ENCODE data around the gene PUM2.

The PUM2 gene

GRCh38 chr2:20317690-20318089 is 33.0 kb downstream of the PUM2 start:
- no peak overlapping the region for H3K9ac ChIP-seq (ENCODE audit: insufficient read length)
- H3K9me3 ChIP-seq (ENCODE audit: low read depth, low read length): no peaks in the 10 kb centered on the region
- TF ChIP-seq EZH2 (IDR thresholded peaks at IDR 0.05): no peak
- TF ChIP-seq POLR2AphosphoS5 (IDR thresholded peaks at IDR 0.05; ENCODE audit: borderline replicate concordance, low read depth, low read length): no peak
- no peak for TF ChIP-seq FOXP2 (optimal IDR thresholded peaks at IDR 0.05; ENCODE audit: control extremely low read depth, extremely low read length, insufficient read depth)
- peaks cover 87% of the 10 kb centered on the region for H3K36me3 ChIP-seq (ENCODE audit: insufficient read depth, low read length)
- no peak overlapping the region for H3K27ac ChIP-seq
- DNase-seq (ENCODE audit: low read depth, low spot score): no peak
- no peak overlapping the region for H3K4me3 ChIP-seq

- no peak for DNase-seq (ENCODE audit: low read depth, low spot score)
- Histone ChIP-seq H3K9ac (ENCODE audit: insufficient read length) (no peak overlapping the region), H3K36me3 (ENCODE audit: insufficient read depth, low read length) (peaks cover 88% of the 10 kb centered on the region)
Observed at GRCh38 chr2:20317197-20317596, 33.4 kb downstream of the PUM2 start.

DNA sequence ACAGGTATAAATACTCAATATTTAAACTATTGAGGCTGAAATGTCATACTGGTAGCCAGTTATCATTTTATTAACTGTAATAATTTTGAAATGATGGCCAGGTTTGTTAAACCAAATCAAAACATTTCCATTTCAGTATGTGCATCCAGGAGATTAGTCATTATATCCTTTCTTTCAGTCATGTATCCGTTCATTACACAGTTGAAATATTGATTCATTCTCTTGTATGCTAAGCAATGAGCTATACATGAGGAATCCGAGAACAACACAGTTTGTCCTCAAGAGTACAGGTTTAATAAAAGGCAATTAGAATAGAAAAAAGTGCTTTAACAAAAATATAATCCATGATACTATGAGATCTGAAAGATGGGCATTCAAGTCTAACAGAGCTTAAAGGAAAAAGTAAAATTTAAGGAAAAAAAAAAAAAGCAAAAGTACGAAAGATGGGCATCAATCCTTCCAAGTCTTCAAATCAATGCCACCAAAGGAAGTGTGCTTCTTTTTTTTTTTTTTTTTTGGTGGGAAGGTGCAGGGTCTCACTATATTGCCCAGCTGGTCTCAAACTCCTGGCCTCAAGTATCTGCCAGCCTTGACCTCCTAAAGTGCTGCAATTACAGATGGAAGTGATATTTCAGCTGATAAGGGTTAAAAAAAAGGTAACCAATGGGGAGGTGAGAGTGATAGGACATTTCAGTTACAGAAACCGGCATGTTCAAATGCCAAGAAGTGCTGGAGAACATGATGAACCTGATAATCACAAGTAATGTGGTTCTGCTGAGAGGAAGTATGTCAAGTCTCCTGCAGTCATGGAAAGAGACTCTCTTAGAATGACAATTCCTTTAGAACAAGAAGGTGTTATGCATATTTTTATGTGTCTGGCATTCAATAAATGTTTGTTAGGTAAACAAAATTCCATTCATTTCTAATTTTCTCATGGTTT is 35.8 kb downstream of the PUM2 start:
- Histone ChIP-seq H3K36me3 (ENCODE audit: insufficient read depth, low read length) (peaks cover 91% of the 10 kb centered on the region), H3K4me3 (no peak overlapping the region), H3K9ac (ENCODE audit: insufficient read length) (no peak overlapping the region), H3K9me3 (ENCODE audit: low read depth, low read length) (no peaks in the 10 kb centered on the region), H3K27ac (no peak overlapping the region)
- no peak for DNase-seq (ENCODE audit: low read depth, low spot score)
- TF ChIP-seq FOXP2 (optimal IDR thresholded peaks at IDR 0.05; ENCODE audit: control extremely low read depth, extremely low read length, insufficient read depth) (no peak), POLR2AphosphoS5 (IDR thresholded peaks at IDR 0.05; ENCODE audit: borderline replicate concordance, low read depth, low read length) (no peak), EZH2 (IDR thresholded peaks at IDR 0.05) (no peak)

More at GRCh38 chr2:20317197-20317596, 33.4 kb downstream of the PUM2 start:
- TF ChIP-seq EZH2 (IDR thresholded peaks at IDR 0.05): no peak
- no peak for TF ChIP-seq POLR2AphosphoS5 (IDR thresholded peaks at IDR 0.05; ENCODE audit: borderline replicate concordance, low read depth, low read length)
- TF ChIP-seq FOXP2 (optimal IDR thresholded peaks at IDR 0.05; ENCODE audit: control extremely low read depth, extremely low read length, insufficient read depth): no peak
- Histone ChIP-seq H3K4me3 (no peak overlapping the region), H3K9me3 (ENCODE audit: low read depth, low read length) (no peaks in the 10 kb centered on the region), H3K27ac (no peak overlapping the region)

GRCh38 chr2:20313659-20314058 is 37.0 kb downstream of the PUM2 start:
- Histone ChIP-seq H3K4me3 (no peak overlapping the region), H3K36me3 (ENCODE audit: insufficient read depth, low read length) (peaks cover 91% of the 10 kb centered on the region), H3K9ac (ENCODE audit: insufficient read length) (no peak overlapping the region), H3K9me3 (ENCODE audit: low read depth, low read length) (no peaks in the 10 kb centered on the region), H3K27ac (no peak overlapping the region)
- TF ChIP-seq POLR2AphosphoS5 (IDR thresholded peaks at IDR 0.05; ENCODE audit: borderline replicate concordance, low read depth, low read length): no peak
- TF ChIP-seq FOXP2 (optimal IDR thresholded peaks at IDR 0.05; ENCODE audit: control extremely low read depth, extremely low read length, insufficient read depth): no peak
- TF ChIP-seq EZH2 (IDR thresholded peaks at IDR 0.05): no peak
- no peak for DNase-seq (ENCODE audit: low read depth, low spot score)

GRCh38 chr2:20309001-20309400 is 41.6 kb downstream of the PUM2 start:
- no peak overlapping the region for H3K9ac ChIP-seq (ENCODE audit: insufficient read length)
- no peak overlapping the region for H3K4me3 ChIP-seq
- peaks cover 84% of the 10 kb centered on the region for H3K36me3 ChIP-seq (ENCODE audit: insufficient read depth, low read length)
- TF ChIP-seq EZH2 (IDR thresholded peaks at IDR 0.05): no peak
- TF ChIP-seq FOXP2 (optimal IDR thresholded peaks at IDR 0.05; ENCODE audit: control extremely low read depth, extremely low read length, insufficient read depth): no peak
- no peak for TF ChIP-seq POLR2AphosphoS5 (IDR thresholded peaks at IDR 0.05; ENCODE audit: borderline replicate concordance, low read depth, low read length)
- peak overlapping the region; percentile 61; the same call in 1 of the 2 replicates for H3K27ac ChIP-seq
- no peak for DNase-seq (ENCODE audit: low read depth, low spot score)
- H3K9me3 ChIP-seq (ENCODE audit: low read depth, low read length): no peaks in the 10 kb centered on the region

DNA sequence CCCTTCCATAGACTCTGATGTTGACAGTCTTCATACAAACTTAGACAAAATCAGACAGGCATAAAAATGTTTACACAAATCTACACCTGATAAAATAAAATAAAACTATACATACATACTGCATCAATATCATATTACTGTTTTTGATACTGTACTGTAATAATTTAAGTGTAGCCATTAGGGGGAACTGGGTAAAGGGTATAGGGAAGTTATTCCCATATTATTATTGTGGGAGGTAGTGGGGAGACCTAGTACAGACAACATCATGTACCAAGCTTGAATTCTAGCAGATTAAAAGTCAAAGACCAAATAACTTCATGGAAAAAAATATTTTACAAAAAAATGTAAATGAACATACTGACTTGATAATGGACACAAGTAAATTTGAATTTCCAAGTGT is 43.3 kb downstream of the PUM2 start:
- Histone ChIP-seq H3K27ac (no peak overlapping the region), H3K4me3 (no peak overlapping the region), H3K9me3 (ENCODE audit: low read depth, low read length) (no peaks in the 10 kb centered on the region), H3K36me3 (ENCODE audit: insufficient read depth, low read length) (peaks cover 86% of the 10 kb centered on the region), H3K9ac (ENCODE audit: insufficient read length) (no peak overlapping the region)
- DNase-seq (ENCODE audit: low read depth, low spot score): no peak
- TF ChIP-seq POLR2AphosphoS5 (IDR thresholded peaks at IDR 0.05; ENCODE audit: borderline replicate concordance, low read depth, low read length) (no peak), EZH2 (IDR thresholded peaks at IDR 0.05) (no peak)

GRCh38 chr2:20304411-20304810 is 46.2 kb downstream of the PUM2 start:
- no peak overlapping the region for H3K9ac ChIP-seq (ENCODE audit: insufficient read length)
- H3K4me3 ChIP-seq: no peak overlapping the region
- H3K27ac ChIP-seq: peak overlapping the region; percentile 45
- no peak for DNase-seq (ENCODE audit: low read depth, low spot score)
- no peaks in the 10 kb centered on the region for H3K9me3 ChIP-seq (ENCODE audit: low read depth, low read length)
- TF ChIP-seq POLR2AphosphoS5 (IDR thresholded peaks at IDR 0.05; ENCODE audit: borderline replicate concordance, low read depth, low read length): no peak
- no peak for TF ChIP-seq FOXP2 (optimal IDR thresholded peaks at IDR 0.05; ENCODE audit: control extremely low read depth, extremely low read length, insufficient read depth)
- no peak for TF ChIP-seq EZH2 (IDR thresholded peaks at IDR 0.05)
- H3K36me3 ChIP-seq (ENCODE audit: insufficient read depth, low read length): peaks cover 80% of the 10 kb centered on the region

GRCh38 chr2:20303966-20304365 is 46.7 kb downstream of the PUM2 start:
- DNase-seq (ENCODE audit: low read depth, low spot score): no peak
- TF ChIP-seq EZH2 (IDR thresholded peaks at IDR 0.05) (no peak), POLR2AphosphoS5 (IDR thresholded peaks at IDR 0.05; ENCODE audit: borderline replicate concordance, low read depth, low read length) (no peak), FOXP2 (optimal IDR thresholded peaks at IDR 0.05; ENCODE audit: control extremely low read depth, extremely low read length, insufficient read depth) (no peak)
- H3K36me3 ChIP-seq (ENCODE audit: insufficient read depth, low read length): peaks cover 80% of the 10 kb centered on the region
- H3K9ac ChIP-seq (ENCODE audit: insufficient read length): no peak overlapping the region
- no peak overlapping the region for H3K4me3 ChIP-seq
- peak overlapping the region; percentile 45 for H3K27ac ChIP-seq
- no peaks in the 10 kb centered on the region for H3K9me3 ChIP-seq (ENCODE audit: low read depth, low read length)
